ENCODE results near the gene NAGK.

NAGK gene

DNA sequence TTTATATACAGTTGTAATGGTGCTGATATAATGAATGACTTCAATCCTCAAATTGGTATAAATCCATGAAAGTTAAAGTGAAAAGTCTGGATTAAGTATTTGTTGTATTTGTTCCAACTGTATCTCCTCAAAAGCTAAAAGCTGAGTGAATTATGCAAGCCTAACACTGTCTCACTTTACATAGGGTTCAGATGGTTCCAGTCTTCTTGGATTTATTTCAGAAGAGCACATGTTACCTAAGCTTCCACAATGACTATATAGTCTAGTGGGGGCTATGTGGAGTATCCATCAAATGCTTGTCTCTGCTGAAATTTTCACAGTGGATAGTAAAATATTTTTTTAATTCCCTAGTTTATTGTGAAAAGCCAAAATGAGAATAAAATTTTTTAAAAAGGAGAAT is 48.6 kb downstream of the NAGK start:
- no peak for DNase-seq

DNA sequence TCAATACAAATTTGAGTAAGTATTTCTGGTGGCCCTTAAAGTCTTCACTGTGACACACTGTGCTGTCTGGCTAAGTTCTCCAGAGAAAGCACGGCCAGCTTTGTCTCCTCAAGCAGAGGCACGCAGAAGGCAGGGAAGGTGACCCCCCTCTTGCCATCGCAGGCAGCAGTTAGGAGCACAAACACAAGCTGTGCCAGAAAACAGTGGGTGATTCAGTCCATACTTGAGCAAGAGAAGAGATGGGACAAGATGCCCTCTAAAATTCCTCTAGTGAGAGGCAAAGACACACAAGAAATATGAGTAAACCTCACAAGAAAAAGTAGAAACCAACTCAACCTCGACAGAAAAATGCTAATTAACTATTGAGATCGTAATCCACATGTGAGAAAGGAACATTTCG is 51.7 kb downstream of the NAGK start:
- DNase-seq = no peak

DNA sequence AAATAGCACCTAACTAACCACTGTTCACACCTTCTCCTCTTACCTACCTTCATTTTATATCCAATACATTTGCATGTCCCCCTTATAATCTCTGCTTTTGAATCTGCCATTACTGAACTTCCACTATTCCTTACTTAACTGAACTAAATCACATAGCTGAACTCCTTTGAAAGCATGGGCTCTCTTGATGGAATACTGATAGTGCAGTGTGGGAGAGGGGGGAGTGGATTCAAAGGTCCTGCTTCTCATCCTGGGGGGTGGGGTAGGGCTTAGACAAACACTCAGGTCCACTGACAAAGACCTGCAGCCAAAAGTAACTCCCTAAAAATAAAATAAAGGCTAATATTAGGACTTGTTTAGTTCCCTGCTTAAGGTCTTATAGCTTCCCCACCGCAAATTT is 53.0 kb downstream of the NAGK start:
- DNase-seq = no peak

DNA sequence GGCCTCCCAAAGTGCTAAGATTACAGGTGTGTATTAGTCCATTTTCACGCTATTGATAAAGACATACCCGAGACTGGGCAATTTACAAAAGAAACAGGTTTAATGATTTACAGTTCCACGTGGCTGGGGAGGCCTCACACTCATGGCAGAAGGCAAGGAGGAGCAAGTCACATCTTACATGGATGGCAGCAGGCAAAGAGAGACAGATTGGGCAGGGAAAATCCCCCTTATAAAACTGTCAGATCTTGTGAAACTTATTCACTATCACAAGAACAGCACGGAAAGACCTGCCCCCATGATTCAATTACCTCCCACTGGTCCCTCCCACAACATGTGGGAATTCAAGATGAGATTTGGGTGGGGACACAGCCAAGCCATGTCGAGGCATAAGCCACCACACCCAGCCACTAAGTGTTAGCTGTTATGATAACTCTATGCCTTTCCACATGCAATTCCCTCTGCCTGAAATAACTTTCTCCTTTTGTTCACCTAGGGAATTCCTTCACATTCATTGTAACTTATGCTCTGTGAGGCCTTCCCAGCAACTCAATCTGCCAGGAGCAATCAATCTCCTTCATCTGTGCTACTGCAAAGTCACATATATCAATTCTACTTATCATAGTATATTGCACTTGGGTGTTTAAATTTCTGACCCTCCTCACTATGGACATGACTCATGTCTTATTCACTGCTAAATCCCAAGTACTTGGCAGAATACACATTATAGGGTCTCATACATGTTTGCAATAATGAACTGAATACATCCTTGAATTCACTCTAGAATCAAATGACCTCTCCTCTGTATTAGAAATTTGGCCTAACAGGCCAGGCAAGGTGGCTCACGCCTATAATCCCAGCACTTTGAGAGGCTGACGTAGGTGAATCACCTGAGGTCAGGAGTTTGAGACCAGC is 54.2 kb downstream of the NAGK start:
- peak; percentile 24 for DNase-seq

DNA sequence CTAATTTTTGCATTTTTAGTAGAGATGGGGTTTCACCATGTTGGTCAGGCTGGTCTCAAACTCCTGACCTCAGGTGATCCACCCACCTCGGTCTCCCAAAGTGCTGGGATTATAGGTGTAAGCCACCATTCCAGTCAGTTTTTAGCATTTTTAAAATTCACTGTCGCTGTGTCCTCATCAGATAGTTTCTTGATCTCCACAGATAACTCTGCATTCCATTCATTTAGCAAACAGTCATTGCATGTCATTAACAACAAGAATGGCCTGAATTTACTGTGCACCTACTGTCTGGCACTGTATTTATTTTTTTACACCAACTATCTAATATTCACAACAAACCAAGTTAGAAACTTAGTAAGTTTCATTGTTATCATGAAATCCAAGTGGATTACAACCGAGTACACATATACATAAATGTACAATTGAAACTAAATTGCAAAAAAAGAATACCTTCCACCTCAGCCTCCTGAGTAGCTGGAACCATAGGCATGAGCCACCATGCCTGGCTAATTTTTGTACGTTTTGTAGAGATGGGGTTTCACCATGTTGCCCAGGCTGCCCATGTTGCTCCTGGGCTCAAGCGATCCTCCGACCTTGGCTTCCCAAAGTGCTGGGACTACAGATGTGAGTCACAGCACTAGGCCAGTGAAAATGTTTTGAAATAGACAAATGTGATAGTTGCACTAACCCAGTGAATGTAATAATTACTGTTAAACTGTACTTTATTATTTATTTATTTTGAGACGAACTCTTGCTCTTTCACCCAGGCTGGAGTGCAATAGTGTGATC is 57.3 kb downstream of the NAGK start:
- DNase-seq = no peak

DNA sequence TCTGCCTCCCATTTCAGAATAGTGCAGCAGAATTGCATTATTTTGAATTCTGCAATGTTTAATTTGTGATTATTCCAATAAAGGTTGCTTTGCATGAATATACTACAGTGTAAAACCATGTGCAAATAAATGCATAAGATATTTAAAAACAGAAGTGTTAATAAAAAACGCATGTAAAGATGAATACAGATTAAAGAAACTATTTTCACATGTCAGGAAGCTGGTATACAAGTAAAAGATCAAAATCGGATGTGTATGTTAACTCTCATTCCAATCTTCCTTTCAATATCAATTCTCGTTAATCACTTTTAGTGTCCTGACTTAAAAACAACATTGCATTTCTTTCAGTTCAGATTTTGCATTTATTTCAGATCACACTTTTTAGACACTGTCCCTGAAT is 58.5 kb downstream of the NAGK start:
- DNase-seq = no peak

Data from fibroblast of skin of right biceps (primary cell).